EL (cell line): Measurements from ENCODE around the gene LRRC38.
"Not testable (repeated sequence)": the region's sequence is repeated elsewhere in the genome, so short reads cannot be mapped to it uniquely, and the experiment has no call there.

Experiments
- DNase-seq: peaks from one replicate; pipeline ENCODE4 v3.0.0-alpha.2; 2016

LRRC38 gene

GRCh38 chr1:13513895-13514546, at the start of gene LRRC38:
Gene LRRC38 (minus strand): TSS chr1:13514003. CDS start chr1:13513593, 410 bp downstream.
- DNase-seq: no peak

- not testable (repeated sequence) for DNase-seq
Measured at GRCh38 chr1:13562981-13563380, 49.2 kb upstream of the LRRC38 start.

GRCh38 chr1:13560541-13560940, 46.7 kb upstream of the LRRC38 start:
- no peak for DNase-seq

- DNase-seq: no peak
Measured at GRCh38 chr1:13556224-13556764, 42.5 kb upstream of the LRRC38 start.

GRCh38 chr1:13554798-13555197, 41.0 kb upstream of the LRRC38 start:
- DNase-seq: no peak

- DNase-seq: no peak
Measured at GRCh38 chr1:13550663-13551062, 36.9 kb upstream of the LRRC38 start.

GRCh38 chr1:13549521-13549920, 35.7 kb upstream of the LRRC38 start:
- no peak for DNase-seq

GRCh38 chr1:13549021-13549420, 35.2 kb upstream of the LRRC38 start:
- DNase-seq: no peak

- no peak for DNase-seq
Measured at GRCh38 chr1:13548281-13548680, 34.5 kb upstream of the LRRC38 start.

- no peak for DNase-seq
Measured at GRCh38 chr1:13546791-13547190, 33.0 kb upstream of the LRRC38 start.

GRCh38 chr1:13544221-13544556, 30.4 kb upstream of the LRRC38 start:
- DNase-seq: no peak

- no peak for DNase-seq
Measured at GRCh38 chr1:13543451-13544220, 29.8 kb upstream of the LRRC38 start.

- DNase-seq: no peak
Measured at GRCh38 chr1:13541435-13542215, 27.8 kb upstream of the LRRC38 start.

- DNase-seq: no peak
Measured at GRCh38 chr1:13540866-13541265, 27.1 kb upstream of the LRRC38 start.

- no peak for DNase-seq
Measured at GRCh38 chr1:13539683-13540082, 25.9 kb upstream of the LRRC38 start.

GRCh38 chr1:13538832-13539231, 25.0 kb upstream of the LRRC38 start:
- no peak for DNase-seq

GRCh38 chr1:13536571-13536970, 22.8 kb upstream of the LRRC38 start:
- no peak for DNase-seq

- DNase-seq: no peak
Measured at GRCh38 chr1:13535227-13535626, 21.4 kb upstream of the LRRC38 start.

- no peak for DNase-seq
Measured at GRCh38 chr1:13528320-13528719, 14.5 kb upstream of the LRRC38 start.

- no peak for DNase-seq
Measured at GRCh38 chr1:13523780-13524477, 10.1 kb upstream of the LRRC38 start.

GRCh38 chr1:13520985-13521384, 7.2 kb upstream of the LRRC38 start:
- no peak for DNase-seq

- DNase-seq: no peak
Measured at GRCh38 chr1:13517193-13517812, 3.5 kb upstream of the LRRC38 start.
